ENCODE measurements around the gene SPA17.

The SPA17 gene

DNA sequence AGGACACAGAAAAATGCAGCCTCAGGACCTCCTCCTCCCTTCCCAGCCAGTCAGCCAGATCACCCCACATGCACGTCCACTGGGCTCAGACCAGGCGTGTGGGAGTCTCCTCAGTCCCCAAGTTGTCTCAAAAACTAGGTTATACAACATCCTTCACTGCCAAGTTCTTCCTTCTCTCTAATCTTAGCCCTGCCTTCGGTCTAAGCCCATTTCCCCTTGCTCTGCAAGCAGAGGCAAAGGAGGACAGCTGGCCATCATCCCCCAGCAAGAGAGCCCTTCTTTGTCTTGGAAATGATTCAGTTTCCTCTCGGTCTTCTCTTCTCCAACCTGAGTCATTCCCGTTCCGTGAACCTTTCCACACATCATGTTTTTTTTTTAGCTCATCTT, 52.0 kb downstream of the SPA17 start:
- Histone ChIP-seq H2BK120ac (ENCODE audit: low read depth, low read length) (no peak overlapping the region), H3K4me1 (ENCODE audit: control insufficient read depth in 2 of 2, insufficient read depth in 1 of 2, low read depth in 1 of 2, low read length in 2 of 2) (peaks cover 8 to 45% of the 10 kb centered on the region in 2 donors), H2BK12ac (ENCODE audit: low read length) (no peak overlapping the region), H4K8ac (ENCODE audit: low read depth, low read length) (no peak overlapping the region), H3K36me3 (replicated peaks in 1 of 2; ENCODE audit: control insufficient read depth in 2 of 2, insufficient read depth in 2 of 2, low read length in 2 of 2) (no peaks in the 10 kb centered on the region), H3K27ac (replicated peaks; ENCODE audit: low read length) (no peak overlapping the region), H2BK15ac (ENCODE audit: low read length) (no peak overlapping the region), H3K79me1 (ENCODE audit: low read depth, low read length) (no peaks in the 10 kb centered on the region), H3K18ac (ENCODE audit: low read length) (no peak overlapping the region), H3K4ac (ENCODE audit: low read length) (no peak overlapping the region), H2AK5ac (ENCODE audit: low read depth, low read length) (no peak overlapping the region), H2BK5ac (ENCODE audit: low read length) (no peak overlapping the region), H3K9me3 (replicated peaks in 1 of 2; ENCODE audit: control insufficient read depth in 2 of 2, insufficient read depth in 1 of 2, low read depth in 1 of 2, low read length in 2 of 2) (peaks cover 0 to 2% of the 10 kb centered on the region in 2 donors), H3K9ac (ENCODE audit: low read depth, low read length, poor library complexity) (no peak overlapping the region), H3K4me2 (ENCODE audit: insufficient read depth, low read length, poor library complexity, severe bottlenecking) (no peak overlapping the region), H3K4me3 (ENCODE audit: low read length in 2 of 2) (no peak overlapping the region), H3K27me3 (ENCODE audit: control insufficient read depth in 3 of 3, insufficient read depth in 3 of 3, low read depth in 1 of 3, low read length in 3 of 3) (peaks cover 0 to 10% (median 2%) of the 10 kb centered on the region in 3 experiments), H3K23ac (ENCODE audit: low read depth, low read length, poor library complexity) (no peak overlapping the region), H2AFZ (ENCODE audit: low read length) (peak overlapping the region; percentile 87), H4K91ac (ENCODE audit: low read depth, low read length, poor library complexity) (no peak overlapping the region), H3K14ac (ENCODE audit: low read length) (no peak overlapping the region)
- no CpG with 5 or more reads among the region's 6 CpGs for WGBS, 2 donors (ENCODE audit: extremely low coverage in 2 of 2, insufficient read length in 2 of 2, insufficient replicate concordance in 1 of 2)
- DNase-seq (ENCODE audit: low spot score), result no peak

DNA sequence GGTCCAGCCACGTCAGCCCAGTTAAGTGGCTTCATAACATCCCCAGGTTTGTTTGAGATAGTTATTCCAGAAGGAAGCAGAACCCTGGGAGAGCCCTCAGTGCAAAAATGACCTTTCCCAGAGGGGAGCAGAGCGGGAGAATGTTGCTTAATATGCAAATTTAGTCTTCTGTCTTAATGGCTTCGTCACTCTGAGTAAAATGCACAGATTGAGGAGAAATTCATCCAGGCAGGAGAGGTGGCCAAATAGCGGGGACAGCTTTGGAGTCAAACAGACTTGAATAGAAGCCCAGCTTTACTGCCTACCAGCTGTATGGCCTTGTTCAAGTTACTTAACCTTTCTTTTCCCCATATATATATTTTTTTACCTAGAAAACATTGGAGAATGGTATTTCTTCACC, 53.8 kb downstream of the SPA17 start:
- Histone ChIP-seq H3K27me3 (ENCODE audit: control insufficient read depth in 3 of 3, insufficient read depth in 3 of 3, low read depth in 1 of 3, low read length in 3 of 3) (peaks cover 0 to under 1% (median 0%) of the 10 kb centered on the region in 3 experiments), H2AK5ac (ENCODE audit: low read depth, low read length) (no peak overlapping the region), H3K14ac (ENCODE audit: low read length) (no peak overlapping the region), H3K27ac (replicated peaks; ENCODE audit: low read length) (no peak overlapping the region), H2BK12ac (ENCODE audit: low read length) (no peak overlapping the region), H3K4me1 (ENCODE audit: control insufficient read depth in 2 of 2, insufficient read depth in 1 of 2, low read depth in 1 of 2, low read length in 2 of 2) (peaks cover 8 to 36% of the 10 kb centered on the region in 2 donors), H3K23ac (ENCODE audit: low read depth, low read length, poor library complexity) (no peak overlapping the region), H3K79me1 (ENCODE audit: low read depth, low read length) (no peaks in the 10 kb centered on the region), H2BK5ac (ENCODE audit: low read length) (no peak overlapping the region), H4K8ac (ENCODE audit: low read depth, low read length) (no peak overlapping the region), H2AFZ (ENCODE audit: low read length) (no peak overlapping the region), H3K4me2 (ENCODE audit: insufficient read depth, low read length, poor library complexity, severe bottlenecking) (no peak overlapping the region), H2BK120ac (ENCODE audit: low read depth, low read length) (no peak overlapping the region), H2BK15ac (ENCODE audit: low read length) (no peak overlapping the region), H3K9me3 (replicated peaks in 1 of 2; ENCODE audit: control insufficient read depth in 2 of 2, insufficient read depth in 1 of 2, low read depth in 1 of 2, low read length in 2 of 2) (peaks cover 0 to 2% of the 10 kb centered on the region in 2 donors), H3K4me3 (ENCODE audit: low read length in 2 of 2) (no peak overlapping the region), H3K36me3 (replicated peaks in 1 of 2; ENCODE audit: control insufficient read depth in 2 of 2, insufficient read depth in 2 of 2, low read length in 2 of 2) (no peaks in the 10 kb centered on the region), H4K91ac (ENCODE audit: low read depth, low read length, poor library complexity) (no peak overlapping the region), H3K4ac (ENCODE audit: low read length) (no peak overlapping the region), H3K18ac (ENCODE audit: low read length) (no peak overlapping the region), H3K9ac (ENCODE audit: low read depth, low read length, poor library complexity) (no peak overlapping the region)
- DNase-seq (ENCODE audit: low spot score), result no peak
- WGBS, 2 donors (ENCODE audit: extremely low coverage in 2 of 2, insufficient read length in 2 of 2, insufficient replicate concordance in 1 of 2), result no CpG with 5 or more reads among the region's 4 CpGs

DNA sequence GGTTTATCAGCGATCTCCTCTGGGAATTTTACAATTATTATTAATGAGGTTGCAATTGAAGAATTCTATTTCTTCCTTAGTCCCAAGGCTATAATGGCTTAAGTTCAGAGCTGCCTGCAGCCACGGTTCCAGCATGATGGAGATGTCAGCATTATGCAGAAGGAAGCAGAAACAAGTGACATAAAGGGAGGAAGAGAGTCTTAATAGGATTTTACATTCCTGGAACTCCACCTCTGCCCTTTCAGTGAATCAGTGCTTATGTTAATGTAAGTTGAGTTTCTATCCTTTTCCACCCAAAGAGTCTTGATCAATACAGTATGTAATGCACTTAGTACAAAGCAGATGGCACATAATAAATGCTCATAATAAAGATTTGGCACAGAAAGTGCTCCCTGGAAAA, 54.4 kb downstream of the SPA17 start:
- Histone ChIP-seq H4K8ac (ENCODE audit: low read depth, low read length) (no peak overlapping the region), H3K23ac (ENCODE audit: low read depth, low read length, poor library complexity) (no peak overlapping the region), H3K4me1 (ENCODE audit: control insufficient read depth in 2 of 2, insufficient read depth in 1 of 2, low read depth in 1 of 2, low read length in 2 of 2) (peaks cover 8 to 31% of the 10 kb centered on the region in 2 donors), H3K4me2 (ENCODE audit: insufficient read depth, low read length, poor library complexity, severe bottlenecking) (no peak overlapping the region), H2BK120ac (ENCODE audit: low read depth, low read length) (no peak overlapping the region), H3K4ac (ENCODE audit: low read length) (no peak overlapping the region), H3K4me3 (ENCODE audit: low read length in 2 of 2) (no peak overlapping the region), H4K91ac (ENCODE audit: low read depth, low read length, poor library complexity) (no peak overlapping the region), H3K9me3 (replicated peaks in 1 of 2; ENCODE audit: control insufficient read depth in 2 of 2, insufficient read depth in 1 of 2, low read depth in 1 of 2, low read length in 2 of 2) (peaks cover 0 to 2% of the 10 kb centered on the region in 2 donors), H2BK12ac (ENCODE audit: low read length) (no peak overlapping the region), H3K9ac (ENCODE audit: low read depth, low read length, poor library complexity) (no peak overlapping the region), H3K79me1 (ENCODE audit: low read depth, low read length) (no peaks in the 10 kb centered on the region), H3K18ac (ENCODE audit: low read length) (no peak overlapping the region), H2BK15ac (ENCODE audit: low read length) (no peak overlapping the region), H3K36me3 (replicated peaks in 1 of 2; ENCODE audit: control insufficient read depth in 2 of 2, insufficient read depth in 2 of 2, low read length in 2 of 2) (no peaks in the 10 kb centered on the region), H3K27me3 (ENCODE audit: control insufficient read depth in 3 of 3, insufficient read depth in 3 of 3, low read depth in 1 of 3, low read length in 3 of 3) (no peaks in the 10 kb centered on the region), H3K27ac (replicated peaks; ENCODE audit: low read length) (no peak overlapping the region), H2BK5ac (ENCODE audit: low read length) (no peak overlapping the region), H2AFZ (ENCODE audit: low read length) (no peak overlapping the region), H3K14ac (ENCODE audit: low read length) (no peak overlapping the region), H2AK5ac (ENCODE audit: low read depth, low read length) (no peak overlapping the region)
- no CpG with 5 or more reads among the region's 2 CpGs for WGBS, 2 donors (ENCODE audit: extremely low coverage in 2 of 2, insufficient read length in 2 of 2, insufficient replicate concordance in 1 of 2)
- DNase-seq (ENCODE audit: low spot score), result no peak

DNA sequence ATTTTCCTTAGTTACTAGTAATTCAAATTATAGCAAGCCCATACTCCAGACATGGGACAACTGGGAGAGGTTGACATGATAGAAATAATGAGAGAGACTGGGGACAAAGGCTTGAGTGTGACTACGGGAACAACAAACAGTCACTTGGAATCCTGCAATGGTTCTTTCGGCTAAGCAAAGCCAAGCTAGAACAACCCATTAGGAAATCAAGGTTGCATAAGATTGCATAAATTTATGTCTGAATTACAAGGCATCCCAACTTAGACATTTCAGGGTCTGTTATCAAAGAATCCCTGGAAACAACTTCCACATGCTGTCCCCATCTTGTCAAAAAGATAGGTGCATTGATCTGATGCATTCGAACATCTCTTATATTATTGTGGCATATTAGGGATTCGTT, 55.9 kb downstream of the SPA17 start:
- Histone ChIP-seq H2AK5ac (ENCODE audit: low read depth, low read length) (no peak overlapping the region), H4K91ac (ENCODE audit: low read depth, low read length, poor library complexity) (no peak overlapping the region), H3K9ac (ENCODE audit: low read depth, low read length, poor library complexity) (no peak overlapping the region), H3K23ac (ENCODE audit: low read depth, low read length, poor library complexity) (no peak overlapping the region), H4K8ac (ENCODE audit: low read depth, low read length) (no peak overlapping the region), H3K18ac (ENCODE audit: low read length) (no peak overlapping the region), H2AFZ (ENCODE audit: low read length) (no peak overlapping the region), H3K4me1 (ENCODE audit: control insufficient read depth in 2 of 2, insufficient read depth in 1 of 2, low read depth in 1 of 2, low read length in 2 of 2) (peaks cover 8 to 25% of the 10 kb centered on the region in 2 donors), H3K9me3 (replicated peaks in 1 of 2; ENCODE audit: control insufficient read depth in 2 of 2, insufficient read depth in 1 of 2, low read depth in 1 of 2, low read length in 2 of 2) (peaks cover 0 to 2% of the 10 kb centered on the region in 2 donors), H2BK120ac (ENCODE audit: low read depth, low read length) (no peak overlapping the region), H3K4me3 (ENCODE audit: low read length in 2 of 2) (no peak overlapping the region), H3K14ac (ENCODE audit: low read length) (no peak overlapping the region), H3K4ac (ENCODE audit: low read length) (no peak overlapping the region), H3K36me3 (replicated peaks in 1 of 2; ENCODE audit: control insufficient read depth in 2 of 2, insufficient read depth in 2 of 2, low read length in 2 of 2) (no peaks in the 10 kb centered on the region), H3K79me1 (ENCODE audit: low read depth, low read length) (no peaks in the 10 kb centered on the region), H3K27me3 (ENCODE audit: control insufficient read depth in 3 of 3, insufficient read depth in 3 of 3, low read depth in 1 of 3, low read length in 3 of 3) (no peaks in the 10 kb centered on the region), H3K27ac (replicated peaks; ENCODE audit: low read length) (no peak overlapping the region), H2BK5ac (ENCODE audit: low read length) (no peak overlapping the region), H2BK15ac (ENCODE audit: low read length) (no peak overlapping the region), H3K4me2 (ENCODE audit: insufficient read depth, low read length, poor library complexity, severe bottlenecking) (no peak overlapping the region), H2BK12ac (ENCODE audit: low read length) (no peak overlapping the region)
- DNase-seq (ENCODE audit: low spot score), result no peak
- WGBS, 2 donors (ENCODE audit: extremely low coverage in 2 of 2, insufficient read length in 2 of 2, insufficient replicate concordance in 1 of 2), result no CpG with 5 or more reads among the region's 4 CpGs
